Fibroblast of mammary gland (primary cell): ENCODE results near the gene TMIGD2.

Source experiments
- DNase-seq: peaks from one replicate; pipeline ENCODE4 v3.0.0-alpha.2; 2010; ENCODE audit warnings: low read depth
- H3K4me3 ChIP-seq: 2 replicates; pipeline ENCODE4 v1.5.1; 2011; ENCODE audit warnings: low read depth, mild to moderate bottlenecking, low read length, moderate library complexity; ENCODE audit not compliant: control insufficient read depth
- CTCF ChIP-seq: conservative IDR thresholded peaks from 2 replicates; pipeline ENCODE4 v1.5.1; 2011; ENCODE audit warnings: low read depth, low read length, inconsistent platforms; ENCODE audit not compliant: control insufficient read depth, insufficient read depth

TMIGD2 gene

DNA sequence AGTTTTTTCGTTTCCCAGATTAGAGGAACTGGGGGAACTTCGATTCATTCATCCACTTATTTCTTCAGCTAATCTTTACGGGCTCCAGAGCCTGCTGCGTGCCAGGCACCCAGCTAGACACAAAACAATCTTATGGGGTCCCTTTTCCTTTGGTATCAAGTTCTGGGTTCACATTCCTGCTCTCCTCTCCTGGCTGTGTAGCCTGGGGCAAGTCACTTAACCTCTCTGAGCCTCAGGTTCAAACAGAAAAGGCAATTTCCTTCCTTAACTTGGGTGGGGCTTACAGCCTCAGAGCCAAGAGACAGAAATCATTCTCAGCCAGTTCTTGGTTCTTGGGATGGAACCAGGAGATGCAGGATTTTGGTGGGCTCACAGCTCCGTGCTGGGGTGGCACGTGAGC, 17.2 kb downstream of the TMIGD2 start:
- no peak for TF ChIP-seq CTCF
- no peak for DNase-seq

GRCh38 chr19:4284176-4284958, 17.8 kb downstream of the TMIGD2 start:
- H3K4me3 ChIP-seq = no peak overlapping the region
- no peak for DNase-seq
- TF ChIP-seq CTCF = no peak

More for the DNA sequence above, 17.2 kb downstream of the TMIGD2 start:
- H3K4me3 ChIP-seq = no peak overlapping the region

GRCh38 chr19:4279530-4280422, 22.4 kb downstream of the TMIGD2 start:
- TF ChIP-seq CTCF = no peak
- H3K4me3 ChIP-seq = no peak overlapping the region
- DNase-seq = no peak

DNA sequence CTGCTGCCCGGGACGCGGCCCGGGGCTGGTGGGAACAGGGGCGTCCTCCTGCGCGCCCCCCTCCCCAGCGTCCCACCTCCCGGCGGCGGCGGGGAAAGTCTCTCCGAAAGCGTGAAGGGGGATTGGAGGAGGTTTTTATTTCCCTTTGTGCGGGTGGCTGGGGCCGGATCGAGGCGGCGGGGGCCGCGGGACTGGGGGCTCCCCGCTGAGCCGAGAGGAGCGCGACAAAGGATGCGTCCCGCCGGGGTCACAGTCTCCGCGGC, 23.0 kb downstream of the TMIGD2 start:
- no peak overlapping the region for H3K4me3 ChIP-seq
- no peak for DNase-seq
- no peak for TF ChIP-seq CTCF

DNA sequence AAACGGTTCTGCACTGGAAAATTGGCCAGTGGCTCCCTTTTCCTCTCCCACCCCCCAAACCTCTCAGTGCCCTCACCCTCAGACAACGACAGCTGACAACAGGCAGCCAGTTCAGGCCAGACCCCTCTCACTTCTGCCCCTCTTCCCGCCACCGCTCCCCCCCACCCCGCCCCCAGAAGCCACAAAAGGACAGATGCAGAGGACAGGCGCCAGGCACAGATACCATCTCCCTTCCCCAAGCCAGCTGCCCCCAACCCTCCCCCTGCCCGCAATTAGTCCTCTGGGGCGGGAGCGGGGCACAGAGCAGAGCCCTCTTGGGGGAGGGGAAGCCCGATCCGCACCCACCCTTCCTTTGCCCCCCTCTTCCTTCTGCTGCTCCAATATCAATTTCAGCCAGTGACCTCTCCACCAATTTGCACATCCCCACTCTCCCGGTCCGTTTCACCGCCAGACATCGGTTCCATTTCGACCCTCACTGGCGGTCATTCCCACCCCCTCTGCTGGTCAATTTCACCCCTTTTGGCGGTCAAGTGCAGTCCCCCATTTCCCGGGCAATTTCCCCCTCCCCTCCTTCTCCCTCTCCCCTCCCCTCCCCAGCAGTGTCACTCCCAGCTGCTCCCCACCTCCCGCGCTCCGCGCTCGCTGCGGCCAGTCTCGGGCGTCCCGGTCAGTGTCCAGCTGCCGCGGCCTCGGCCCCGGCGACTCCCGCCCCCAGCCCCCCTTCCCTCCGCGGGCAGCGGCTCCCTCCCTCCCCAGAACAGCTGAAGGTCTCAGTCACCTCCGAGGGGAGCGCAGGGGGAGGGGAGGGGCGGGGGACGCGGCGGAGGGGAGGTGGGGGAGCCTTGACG, 23.5 kb downstream of the TMIGD2 start, which contains the start of gene SHD:
Gene SHD (plus strand): TSS at position 848 of the 848 bp plus-strand sequence. CDS start 798 bp downstream, outside the sequence.
- no peak for DNase-seq
- no peak for TF ChIP-seq CTCF
- H3K4me3 ChIP-seq = no peak within 1 kb of the TSS

- no peak overlapping the region for H3K4me3 ChIP-seq
- no peak for TF ChIP-seq CTCF
These were observed 24.2 kb downstream of the TMIGD2 start for GRCh38 chr19:4278010-4278409.

More at GRCh38 chr19:4278010-4278409, 24.2 kb downstream of the TMIGD2 start:
- DNase-seq = no peak
